ENCODE data around the gene RPRD1A.

- TF ChIP-seq SIN3A (IDR thresholded peaks at IDR 0.05; ENCODE audit: borderline replicate concordance, insufficient read depth, low read length) (no peak), POLR2AphosphoS5 (IDR thresholded peaks at IDR 0.05; ENCODE audit: low read depth, low read length) (no peak), TAF1 (IDR thresholded peaks at IDR 0.05; ENCODE audit: borderline replicate concordance, insufficient read depth, low read length) (no peak)
- TF ChIP-seq, protein P1, sequence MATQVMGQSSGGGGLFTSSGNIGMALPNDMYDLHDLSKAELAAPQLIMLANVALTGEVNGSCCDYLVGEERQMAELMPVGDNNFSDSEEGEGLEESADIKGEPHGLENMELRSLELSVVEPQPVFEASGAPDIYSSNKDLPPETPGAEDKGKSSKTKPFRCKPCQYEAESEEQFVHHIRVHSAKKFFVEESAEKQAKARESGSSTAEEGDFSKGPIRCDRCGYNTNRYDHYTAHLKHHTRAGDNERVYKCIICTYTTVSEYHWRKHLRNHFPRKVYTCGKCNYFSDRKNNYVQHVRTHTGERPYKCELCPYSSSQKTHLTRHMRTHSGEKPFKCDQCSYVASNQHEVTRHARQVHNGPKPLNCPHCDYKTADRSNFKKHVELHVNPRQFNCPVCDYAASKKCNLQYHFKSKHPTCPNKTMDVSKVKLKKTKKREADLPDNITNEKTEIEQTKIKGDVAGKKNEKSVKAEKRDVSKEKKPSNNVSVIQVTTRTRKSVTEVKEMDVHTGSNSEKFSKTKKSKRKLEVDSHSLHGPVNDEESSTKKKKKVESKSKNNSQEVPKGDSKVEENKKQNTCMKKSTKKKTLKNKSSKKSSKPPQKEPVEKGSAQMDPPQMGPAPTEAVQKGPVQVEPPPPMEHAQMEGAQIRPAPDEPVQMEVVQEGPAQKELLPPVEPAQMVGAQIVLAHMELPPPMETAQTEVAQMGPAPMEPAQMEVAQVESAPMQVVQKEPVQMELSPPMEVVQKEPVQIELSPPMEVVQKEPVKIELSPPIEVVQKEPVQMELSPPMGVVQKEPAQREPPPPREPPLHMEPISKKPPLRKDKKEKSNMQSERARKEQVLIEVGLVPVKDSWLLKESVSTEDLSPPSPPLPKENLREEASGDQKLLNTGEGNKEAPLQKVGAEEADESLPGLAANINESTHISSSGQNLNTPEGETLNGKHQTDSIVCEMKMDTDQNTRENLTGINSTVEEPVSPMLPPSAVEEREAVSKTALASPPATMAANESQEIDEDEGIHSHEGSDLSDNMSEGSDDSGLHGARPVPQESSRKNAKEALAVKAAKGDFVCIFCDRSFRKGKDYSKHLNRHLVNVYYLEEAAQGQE (IDR thresholded peaks at IDR 0.05; ENCODE audit: insufficient read depth in 1 of 2, low read depth in 2 of 2, low read length in 2 of 2), result no peak
Measured at GRCh38 chr18:36058674-36059073, 8.7 kb downstream of the RPRD1A start.
